Subcutaneous abdominal adipose tissue (tissue), 5 donors: Measurements from ENCODE around the gene NDUFB6.

Experiments used
- H3K27ac ChIP-seq: one replicate; pipeline ENCODE4 v1.7.0; 2013; ENCODE audit warnings: low read depth, mild to moderate bottlenecking, inconsistent platforms, low read length, moderate library complexity
- H3K27me3 ChIP-seq, 5 donors: one replicate each; pipeline ENCODE4 v1.7.0; 2013; ENCODE audit warnings: low read length in 5 of 5, inconsistent platforms in 1 of 5; ENCODE audit not compliant: control insufficient read depth in 5 of 5, insufficient read depth in 4 of 5
- H3K36me3 ChIP-seq, 5 donors: one replicate each; pipeline ENCODE4 v1.7.0; 2013; ENCODE audit warnings: low read length in 5 of 5; ENCODE audit not compliant: control insufficient read depth in 5 of 5, insufficient read depth in 5 of 5
- H3K4me1 ChIP-seq, 5 donors: one replicate each; pipeline ENCODE4 v1.7.0; 2013; ENCODE audit warnings: low read length in 5 of 5, mild to moderate bottlenecking in 3 of 5, moderate library complexity in 1 of 5; ENCODE audit not compliant: control insufficient read depth in 5 of 5, insufficient read depth in 5 of 5
- H3K4me3 ChIP-seq, 5 donors: one replicate each; pipeline ENCODE4 v1.7.0; 2013; ENCODE audit warnings: low read length in 5 of 5, low read depth in 1 of 5
- H3K9ac ChIP-seq, 5 donors: one replicate each; pipeline ENCODE4 v1.7.0; 2013; ENCODE audit warnings: low read length in 5 of 5, mild to moderate bottlenecking in 4 of 5, moderate library complexity in 3 of 5
- H3K9me3 ChIP-seq, 5 donors: one replicate each; pipeline ENCODE4 v1.7.0; 2013; ENCODE audit warnings: low read length in 5 of 5; ENCODE audit not compliant: control insufficient read depth in 5 of 5
- donor health status: healthy.
- donor health status: healthy.
- donor health status: healthy.
- donor health status: healthy.
- donor health status: healthy.

NDUFB6 gene

DNA sequence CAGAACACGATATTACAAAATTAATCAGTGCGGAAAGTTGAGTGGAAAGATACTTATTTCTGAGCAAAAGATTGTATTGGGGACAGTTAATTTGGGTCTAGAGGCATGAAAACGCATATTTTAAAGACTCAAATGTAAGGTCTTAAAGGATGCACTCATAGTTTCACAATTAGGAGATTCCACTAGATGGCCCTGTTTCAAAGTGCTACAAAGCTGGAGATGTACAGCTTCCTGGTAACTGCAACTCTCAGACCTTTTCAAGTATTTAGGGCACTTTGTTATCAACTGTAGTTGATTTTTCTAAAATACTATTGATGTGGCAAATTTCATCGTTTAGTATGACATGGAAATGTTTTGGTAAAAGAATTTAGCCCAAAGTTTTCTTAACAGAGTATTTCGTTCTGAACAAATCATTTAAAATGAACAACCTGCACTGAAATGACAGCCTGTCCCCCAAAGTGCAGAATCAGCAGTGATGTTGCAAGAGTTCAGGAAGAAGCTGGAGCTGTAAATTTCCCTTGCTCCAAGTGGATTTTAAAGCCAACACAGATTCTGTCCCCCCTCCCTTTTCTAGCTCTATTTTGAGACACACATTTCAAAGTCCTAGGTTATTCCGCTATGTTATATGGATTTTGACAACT lies 16.2 kb upstream of the NDUFB6 start:
- Histone ChIP-seq H3K9ac (no peak overlapping the region), H3K36me3 (no peaks in the 10 kb centered on the region), H3K9me3 (no peaks in the 10 kb centered on the region), H3K4me3 (no peak overlapping the region), H3K27ac (no peak overlapping the region), H3K27me3 (peaks cover 0 to 3% (median 0%) of the 10 kb centered on the region in 5 donors), H3K4me1 (no peaks in the 10 kb centered on the region)

DNA sequence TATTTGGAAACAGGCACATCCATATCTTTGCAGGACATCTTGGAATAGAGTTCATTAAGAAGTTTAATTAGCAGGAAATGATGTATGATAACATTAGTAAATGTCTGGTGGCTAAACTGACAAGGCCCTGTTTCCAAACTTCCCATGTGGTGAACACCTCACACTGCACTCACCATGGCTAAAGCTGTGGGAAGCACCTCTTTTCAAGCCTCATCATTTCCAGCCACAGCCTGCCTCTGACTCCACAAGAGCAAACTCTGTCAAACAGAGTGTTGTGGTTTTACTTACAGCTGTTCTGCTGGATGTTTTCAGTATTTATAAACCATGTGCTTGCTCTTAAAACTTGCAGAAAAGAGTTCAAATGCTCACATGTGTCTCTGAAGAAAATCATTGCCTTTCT lies 14.9 kb upstream of the NDUFB6 start:
- peaks cover 0 to 3% (median 0%) of the 10 kb centered on the region in 5 donors for H3K27me3 ChIP-seq
- H3K4me1 ChIP-seq = no peaks in the 10 kb centered on the region
- H3K36me3 ChIP-seq = no peaks in the 10 kb centered on the region
- no peak overlapping the region for H3K4me3 ChIP-seq
- no peaks in the 10 kb centered on the region for H3K9me3 ChIP-seq
- no peak overlapping the region for H3K9ac ChIP-seq
- H3K27ac ChIP-seq = no peak overlapping the region

DNA sequence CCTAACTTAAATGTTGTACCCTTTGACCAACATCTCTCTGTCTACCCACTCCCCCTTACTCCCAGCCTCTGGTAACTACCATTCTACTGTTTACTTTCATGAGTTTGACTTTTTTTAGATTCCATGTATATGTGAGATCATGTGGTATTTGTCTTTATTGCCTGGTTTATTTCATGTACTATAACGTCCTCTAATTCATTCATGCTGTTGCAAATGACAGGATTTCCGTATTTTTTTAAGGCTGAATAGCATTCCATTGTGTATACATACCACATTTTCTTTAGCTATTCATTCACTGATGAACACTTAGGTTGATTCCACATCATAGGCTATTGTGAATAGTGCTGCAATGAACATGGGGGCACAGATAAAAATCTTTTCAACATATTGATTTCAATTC lies 11.8 kb upstream of the NDUFB6 start:
- Histone ChIP-seq H3K9ac (no peak overlapping the region), H3K27ac (no peak overlapping the region), H3K27me3 (peaks cover 0 to 3% (median 0%) of the 10 kb centered on the region in 5 donors), H3K4me3 (no peak overlapping the region), H3K9me3 (no peaks in the 10 kb centered on the region), H3K4me1 (no peaks in the 10 kb centered on the region), H3K36me3 (no peaks in the 10 kb centered on the region)

DNA sequence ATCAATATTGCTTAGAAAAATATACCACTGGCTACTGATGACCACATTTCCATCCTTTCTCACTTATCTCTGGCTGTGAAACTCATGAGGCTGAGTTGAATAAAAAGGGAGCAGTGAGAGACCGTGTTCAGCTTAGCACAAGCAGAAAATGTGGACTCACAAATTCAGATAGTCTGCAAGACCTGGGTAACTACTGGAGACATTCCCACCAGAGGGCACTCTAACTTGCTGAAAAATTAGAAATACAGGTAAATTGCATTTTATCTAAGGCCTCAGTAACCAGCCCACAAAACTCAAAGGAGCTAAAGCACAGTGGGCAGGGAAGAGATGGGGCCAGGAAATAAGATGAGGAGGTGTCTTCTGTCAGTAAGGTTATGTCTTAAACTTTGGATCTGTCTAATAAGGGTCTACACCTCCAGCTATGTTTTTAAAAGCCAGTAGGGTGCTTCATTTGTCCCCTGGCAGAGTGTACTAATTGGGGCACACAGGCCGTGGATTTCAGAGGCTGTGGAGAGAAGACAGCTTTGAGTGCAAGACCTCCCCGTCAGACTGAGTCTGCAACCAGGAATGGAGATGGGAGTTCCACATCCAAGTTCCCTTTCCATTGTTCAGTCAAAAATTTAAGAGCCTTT lies 8.7 kb upstream of the NDUFB6 start:
- H3K36me3 ChIP-seq = no peaks in the 10 kb centered on the region
- no peak overlapping the region for H3K4me3 ChIP-seq
- H3K9me3 ChIP-seq = no peaks in the 10 kb centered on the region
- no peak overlapping the region for H3K27ac ChIP-seq
- no peak overlapping the region for H3K9ac ChIP-seq
- peaks cover 0 to 4% (median 0%) of the 10 kb centered on the region in 5 donors for H3K4me1 ChIP-seq
- H3K27me3 ChIP-seq = peaks cover 0 to 3% (median 0%) of the 10 kb centered on the region in 5 donors

DNA sequence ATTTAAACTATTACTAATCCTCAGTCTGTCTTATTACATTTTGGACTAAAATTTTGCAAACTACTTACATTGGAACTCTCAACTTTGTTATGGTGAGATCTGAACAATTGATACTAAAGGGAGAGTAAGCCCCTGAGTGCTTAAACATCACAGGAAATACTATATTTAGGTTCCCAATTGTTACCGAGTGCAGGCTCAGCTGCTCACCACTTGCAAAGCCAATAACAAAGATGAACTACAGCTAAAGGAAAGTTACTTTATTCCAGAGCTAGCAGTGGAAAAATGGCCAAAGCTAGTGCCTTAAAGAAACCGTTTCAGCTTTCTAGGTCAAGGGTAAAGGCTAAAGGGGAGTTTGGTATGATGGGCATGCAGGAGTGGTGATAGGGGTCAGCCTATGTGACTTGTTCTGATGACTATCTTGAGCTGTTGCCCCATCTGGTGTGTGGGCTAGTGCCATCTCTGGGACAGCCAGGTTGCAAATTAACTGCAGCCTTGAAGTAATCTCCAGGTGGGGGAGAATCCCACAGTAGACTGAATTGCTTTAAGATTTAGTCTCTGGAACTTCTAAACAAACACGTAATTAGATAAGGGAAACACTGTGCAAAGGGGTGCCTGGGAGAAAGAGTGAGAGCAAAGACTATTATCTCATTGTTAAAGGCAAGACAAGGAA lies 7.8 kb upstream of the NDUFB6 start:
- Histone ChIP-seq H3K4me1 (peaks cover 0 to 4% (median 0%) of the 10 kb centered on the region in 5 donors), H3K27ac (no peak overlapping the region), H3K9ac (no peak overlapping the region), H3K4me3 (no peak overlapping the region), H3K9me3 (no peaks in the 10 kb centered on the region), H3K36me3 (no peaks in the 10 kb centered on the region), H3K27me3 (peaks cover 0 to 2% (median 0%) of the 10 kb centered on the region in 5 donors)

DNA sequence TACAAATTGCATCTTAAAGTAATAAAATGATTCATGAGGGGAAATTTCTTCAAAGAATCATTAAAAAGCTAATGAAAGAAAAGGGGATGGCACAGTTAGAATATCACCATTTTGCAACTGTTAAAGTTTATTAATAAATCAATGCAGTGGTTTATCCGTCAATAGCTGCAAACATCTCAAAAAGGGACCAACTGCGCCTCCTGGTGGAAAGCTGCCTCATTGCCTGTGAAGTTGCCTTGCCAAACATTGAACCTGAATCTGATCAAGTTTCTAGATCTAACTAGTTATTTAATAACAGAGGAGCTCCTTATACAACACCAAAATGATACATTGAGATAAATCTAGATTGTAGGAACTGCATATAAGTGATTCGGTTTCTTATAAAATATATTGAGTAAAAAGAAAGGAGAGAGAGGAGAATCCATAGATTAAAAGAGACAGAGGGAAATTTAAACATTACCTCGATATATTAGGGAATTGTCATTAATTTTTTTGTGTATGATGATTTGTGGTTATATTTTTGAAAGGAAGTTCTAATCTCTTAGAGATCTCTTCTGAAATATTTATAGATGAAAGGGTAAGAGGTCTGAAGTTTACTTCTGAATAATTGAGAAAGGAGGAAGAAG lies 6.9 kb upstream of the NDUFB6 start:
- no peak overlapping the region for H3K4me3 ChIP-seq
- no peak overlapping the region for H3K9ac ChIP-seq
- H3K27ac ChIP-seq = no peak overlapping the region
- no peaks in the 10 kb centered on the region for H3K9me3 ChIP-seq
- H3K4me1 ChIP-seq = peaks cover 0 to 4% (median 0%) of the 10 kb centered on the region in 5 donors
- H3K27me3 ChIP-seq = no peaks in the 10 kb centered on the region
- H3K36me3 ChIP-seq = no peaks in the 10 kb centered on the region

DNA sequence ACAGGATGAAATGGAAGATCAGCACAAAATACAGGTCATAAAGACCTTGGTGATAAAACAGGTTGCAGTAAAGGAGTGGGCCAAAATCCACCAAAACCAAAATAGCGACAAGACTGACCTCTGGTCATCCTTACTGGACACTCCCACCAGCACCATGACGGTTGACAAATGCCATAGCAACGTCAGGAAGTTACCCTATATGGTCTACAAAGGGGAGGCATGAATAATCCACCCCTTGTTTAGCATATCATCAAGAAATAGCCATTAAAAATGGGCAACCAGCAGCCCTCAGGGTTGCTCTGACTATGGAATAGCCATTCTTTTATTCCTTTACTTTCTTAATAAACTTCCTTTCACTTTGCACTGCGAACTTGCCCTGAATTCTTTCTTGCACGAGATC lies 6.0 kb upstream of the NDUFB6 start:
- no peak overlapping the region for H3K9ac ChIP-seq
- no peaks in the 10 kb centered on the region for H3K27me3 ChIP-seq
- no peak overlapping the region for H3K27ac ChIP-seq
- peak overlapping the region in 1 of 5 donors; percentile 8 for H3K4me3 ChIP-seq
- no peaks in the 10 kb centered on the region for H3K9me3 ChIP-seq
- no peaks in the 10 kb centered on the region for H3K36me3 ChIP-seq
- H3K4me1 ChIP-seq = peaks cover 0 to 4% (median 0%) of the 10 kb centered on the region in 5 donors

DNA sequence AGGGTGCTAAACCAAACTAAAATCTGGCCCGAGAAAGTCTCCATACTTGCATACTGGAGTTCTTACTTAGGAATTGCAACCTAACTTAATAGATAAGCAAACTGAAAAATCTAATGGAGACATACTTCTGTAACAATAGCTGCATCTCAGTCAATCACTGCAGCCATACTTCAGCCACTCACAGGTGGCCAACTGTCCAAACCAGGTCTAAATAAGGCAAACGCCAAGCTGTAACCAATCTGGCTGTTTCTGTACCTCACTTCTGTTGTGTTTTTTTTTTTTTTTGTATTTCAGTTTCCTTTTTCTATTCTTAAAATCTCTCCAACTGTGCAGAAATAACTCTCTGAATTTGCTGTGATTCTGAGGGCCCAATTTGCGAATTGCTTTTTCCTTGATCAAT lies 4.4 kb upstream of the NDUFB6 start:
- Histone ChIP-seq H3K36me3 (no peaks in the 10 kb centered on the region), H3K4me1 (peaks cover 0 to 19% (median 10%) of the 10 kb centered on the region in 5 donors), H3K4me3 (no peak overlapping the region), H3K27me3 (no peaks in the 10 kb centered on the region), H3K27ac (no peak overlapping the region), H3K9me3 (no peaks in the 10 kb centered on the region), H3K9ac (no peak overlapping the region)

DNA sequence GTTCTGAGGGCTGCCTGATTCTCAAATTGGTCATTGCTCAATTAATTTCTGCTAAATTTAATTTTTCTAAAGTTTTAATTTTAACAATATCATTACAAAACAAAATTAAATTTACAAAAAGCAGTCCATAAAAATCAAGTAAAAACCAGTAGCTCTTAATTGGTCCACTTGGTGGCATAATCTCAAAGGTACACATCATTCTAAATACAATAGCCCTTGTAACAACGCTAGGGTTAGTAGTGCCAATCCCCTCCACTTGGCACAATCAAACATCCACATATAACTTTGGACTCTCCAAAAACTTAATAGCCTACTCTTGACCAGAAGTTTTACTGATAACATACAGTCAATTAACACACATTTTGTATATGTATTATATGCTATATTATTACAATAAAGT lies 1.9 kb upstream of the NDUFB6 start:
- Histone ChIP-seq H3K4me1 (peaks cover 2 to 34% (median 22%) of the 10 kb centered on the region in 5 donors), H3K4me3 (no peak overlapping the region)

DNA sequence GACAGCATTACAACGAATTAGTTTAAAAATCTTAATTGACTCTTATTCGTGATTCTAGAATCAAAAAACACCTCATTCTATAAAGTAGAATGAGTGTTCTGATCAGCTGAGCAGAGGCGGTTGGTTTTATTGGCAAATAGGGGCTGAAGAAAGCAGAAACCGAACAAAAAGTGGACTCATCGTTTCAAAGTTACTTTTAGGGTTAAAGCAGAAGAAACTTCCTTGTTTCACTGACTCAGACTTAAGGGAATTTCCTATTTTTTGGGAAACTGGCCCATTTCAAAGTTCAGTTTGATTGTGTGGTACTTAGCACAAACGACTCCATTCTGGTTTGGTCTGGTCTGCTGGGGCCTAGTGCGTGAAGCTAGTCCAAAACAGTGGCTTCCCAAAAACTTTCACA lies 862 bp upstream of the NDUFB6 start:
- Histone ChIP-seq H3K27me3 (no peaks in the 10 kb centered on the region), H3K9ac (peak overlapping the region in 3 of 5 donors; percentile 79 to 90 (median 87)), H3K4me3 (peak overlapping the region in 2 of 5 donors; percentile 92 to 97), H3K9me3 (no peaks in the 10 kb centered on the region), H3K4me1 (peaks cover 2 to 30% (median 20%) of the 10 kb centered on the region in 5 donors), H3K27ac (peak overlapping the region; percentile 88), H3K36me3 (peaks cover 0 to 6% (median 2%) of the 10 kb centered on the region in 5 donors)

More for the DNA sequence above, 1.9 kb upstream of the NDUFB6 start:
- peaks cover 0 to 4% (median 2%) of the 10 kb centered on the region in 5 donors for H3K36me3 ChIP-seq
- no peaks in the 10 kb centered on the region for H3K27me3 ChIP-seq
- H3K9me3 ChIP-seq = no peaks in the 10 kb centered on the region
- H3K27ac ChIP-seq = no peak overlapping the region
- H3K9ac ChIP-seq = no peak overlapping the region
